WI38 (cell line): ENCODE results near the gene INPP5D.
"Not testable (repeated sequence)": the region's sequence is repeated elsewhere in the genome, so short reads cannot be mapped to it uniquely, and the experiment has no call there.

Source experiments
- H3K4me3 ChIP-seq: 2 replicates; pipeline ENCODE4 v1.5.1; 2011; ENCODE audit warnings: low read depth, mild to moderate bottlenecking, control low read depth, low read length
- TF ChIP-seq, protein P1 (sequence below): IDR thresholded peaks from 2 replicates; pipeline ENCODE4 v1.5.1; 2012; ENCODE audit warnings: low read depth, mild to moderate bottlenecking, control low read depth, low read length

Gene INPP5D

DNA sequence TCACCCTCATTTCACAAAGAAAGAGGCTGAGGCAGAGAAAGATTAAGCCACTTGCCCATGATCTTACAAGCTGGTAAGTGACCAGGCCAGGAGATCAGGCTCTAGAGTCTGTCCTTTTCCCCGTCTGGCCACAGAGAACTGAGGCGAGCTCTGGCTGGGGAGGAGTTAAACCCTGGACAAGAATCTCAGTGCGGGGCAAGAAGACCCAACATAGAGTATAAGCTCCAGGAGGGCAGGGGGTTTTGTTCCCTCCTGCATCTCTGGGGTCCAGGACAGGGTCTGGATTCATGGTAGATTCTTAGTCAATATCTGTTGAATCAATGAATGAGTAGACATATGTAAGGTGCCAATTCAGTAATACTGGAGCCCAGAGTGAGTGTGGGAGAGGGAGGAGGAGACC is 12.9 kb upstream of the INPP5D start:
- no peak overlapping the region for H3K4me3 ChIP-seq
- TF ChIP-seq, protein P1, sequence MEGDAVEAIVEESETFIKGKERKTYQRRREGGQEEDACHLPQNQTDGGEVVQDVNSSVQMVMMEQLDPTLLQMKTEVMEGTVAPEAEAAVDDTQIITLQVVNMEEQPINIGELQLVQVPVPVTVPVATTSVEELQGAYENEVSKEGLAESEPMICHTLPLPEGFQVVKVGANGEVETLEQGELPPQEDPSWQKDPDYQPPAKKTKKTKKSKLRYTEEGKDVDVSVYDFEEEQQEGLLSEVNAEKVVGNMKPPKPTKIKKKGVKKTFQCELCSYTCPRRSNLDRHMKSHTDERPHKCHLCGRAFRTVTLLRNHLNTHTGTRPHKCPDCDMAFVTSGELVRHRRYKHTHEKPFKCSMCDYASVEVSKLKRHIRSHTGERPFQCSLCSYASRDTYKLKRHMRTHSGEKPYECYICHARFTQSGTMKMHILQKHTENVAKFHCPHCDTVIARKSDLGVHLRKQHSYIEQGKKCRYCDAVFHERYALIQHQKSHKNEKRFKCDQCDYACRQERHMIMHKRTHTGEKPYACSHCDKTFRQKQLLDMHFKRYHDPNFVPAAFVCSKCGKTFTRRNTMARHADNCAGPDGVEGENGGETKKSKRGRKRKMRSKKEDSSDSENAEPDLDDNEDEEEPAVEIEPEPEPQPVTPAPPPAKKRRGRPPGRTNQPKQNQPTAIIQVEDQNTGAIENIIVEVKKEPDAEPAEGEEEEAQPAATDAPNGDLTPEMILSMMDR, result no peak

DNA sequence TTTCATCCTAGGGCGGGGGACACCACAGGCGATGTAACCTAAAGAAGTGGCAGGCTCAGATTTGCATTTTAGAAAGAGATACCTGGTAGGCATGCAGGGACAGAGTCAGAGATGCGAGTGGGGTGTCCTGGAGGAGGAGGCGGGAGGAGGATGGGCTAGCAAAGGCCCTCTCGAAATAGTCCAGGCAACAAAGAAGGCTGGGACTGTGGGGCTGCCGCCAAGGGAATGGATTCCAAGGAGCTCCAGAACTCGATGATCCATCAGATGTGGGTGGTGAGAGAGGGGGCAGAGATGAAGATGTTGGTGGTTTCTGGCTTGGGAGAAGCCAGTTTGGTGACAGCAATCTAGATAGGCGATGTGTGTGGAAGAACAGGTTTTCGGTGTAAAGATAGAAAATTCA is 12.5 kb upstream of the INPP5D start:
- TF ChIP-seq, protein P1, result no peak

DNA sequence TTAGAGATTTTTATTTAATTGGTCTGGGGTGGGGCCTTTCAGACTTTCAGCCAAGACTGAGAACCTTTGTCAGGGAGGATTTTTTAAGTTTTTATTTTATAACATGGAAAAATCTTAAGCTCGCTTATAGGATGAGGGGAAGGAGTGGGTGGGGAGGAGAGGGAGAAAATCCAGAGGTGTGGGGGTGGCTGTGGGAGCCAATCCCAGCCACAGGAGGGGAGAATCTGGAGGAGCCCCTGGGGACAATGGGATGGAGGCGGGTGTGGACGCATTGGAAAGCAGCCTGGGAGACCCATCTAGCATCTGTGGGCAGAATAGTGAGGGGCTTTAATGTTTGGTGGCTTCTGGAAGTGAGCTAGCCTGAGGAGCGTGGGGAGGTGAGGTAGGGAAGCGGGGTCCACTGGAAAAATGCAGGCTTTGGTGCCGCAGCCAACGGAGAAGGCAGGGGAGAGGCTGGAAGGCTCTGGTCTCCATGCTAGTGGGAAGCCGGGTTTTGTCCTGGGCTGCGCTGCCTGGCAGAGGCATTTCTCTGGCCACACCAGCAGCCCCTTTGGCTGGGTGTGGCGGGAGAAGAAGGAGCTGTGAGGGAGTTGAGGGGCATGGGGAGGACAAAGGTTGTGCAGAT is 11.5 kb upstream of the INPP5D start:
- no peak overlapping the region for H3K4me3 ChIP-seq
- TF ChIP-seq, protein P1, result no peak

More for the DNA sequence above, 12.5 kb upstream of the INPP5D start:
- no peak overlapping the region for H3K4me3 ChIP-seq

- TF ChIP-seq, protein P1, result no peak
- no peak overlapping the region for H3K4me3 ChIP-seq
Observed at GRCh38 chr2:233049194-233049761, 10.9 kb upstream of the INPP5D start.

- H3K4me3 ChIP-seq, result no peak overlapping the region
- TF ChIP-seq, protein P1, result no peak
Observed at GRCh38 chr2:233051241-233052149, 8.6 kb upstream of the INPP5D start.

- not testable (repeated sequence) for H3K4me3 ChIP-seq
Observed at GRCh38 chr2:233052517-233052916, 7.6 kb upstream of the INPP5D start.

DNA sequence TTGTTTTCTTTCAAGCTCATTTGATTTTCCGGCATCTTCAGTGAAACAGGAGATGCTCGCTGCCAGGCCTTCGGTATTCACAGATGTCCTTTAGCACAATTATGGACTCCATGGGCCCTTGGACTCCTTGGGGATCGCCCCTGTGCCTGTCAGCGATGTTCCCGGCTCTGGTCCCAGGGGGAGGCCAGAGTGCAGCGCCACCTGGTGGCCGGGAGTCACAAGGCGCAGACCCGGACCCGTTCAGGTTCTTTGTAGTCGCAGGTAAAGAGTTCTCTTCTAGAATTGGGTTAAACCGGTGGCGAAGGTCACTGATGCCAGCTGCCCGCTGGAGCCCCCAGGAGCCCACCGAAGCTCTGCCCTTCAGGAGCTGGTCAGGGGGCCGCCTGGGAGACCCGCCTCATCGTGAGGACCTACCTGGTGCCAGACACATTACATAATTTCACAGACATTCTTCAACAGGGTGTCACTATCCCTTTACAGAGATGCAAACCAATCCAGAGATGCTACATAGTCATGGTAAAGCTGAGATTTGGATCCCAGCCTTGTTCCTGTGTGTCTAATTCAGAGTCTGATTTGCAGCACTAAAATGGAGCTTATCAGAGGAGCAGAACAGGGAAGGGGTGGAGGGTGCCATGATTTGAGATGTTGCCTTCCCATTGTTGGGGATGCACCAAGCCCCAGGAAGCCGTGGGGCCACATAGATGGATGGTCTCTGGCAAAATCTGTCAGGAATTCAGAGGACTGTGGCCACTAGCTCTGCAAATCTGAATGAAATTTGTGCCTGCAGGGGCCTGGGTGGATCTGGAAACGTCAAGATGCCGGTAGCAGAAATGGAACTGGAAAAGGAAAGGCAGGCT is 6.0 kb upstream of the INPP5D start:
- no peak overlapping the region for H3K4me3 ChIP-seq
- TF ChIP-seq, protein P1, result peak; percentile 92
